GM18511 (cell line): ENCODE results near the gene CAMK1D.
"Not testable (repeated sequence)": the region's sequence is repeated elsewhere in the genome, so short reads cannot be mapped to it uniquely, and the experiment has no call there.

ENCODE experiments used
- ATAC-seq: cut with Tn5 transposase; IDR thresholded peaks from one replicate; pipeline ENCODE4 v1.9.1; 2021; ENCODE audit warnings: mild to moderate bottlenecking, moderate library complexity; ENCODE audit not compliant: unreplicated experiment

Gene CAMK1D

GRCh38 chr10:12834116-12834665, 484.8 kb downstream of the CAMK1D start:
- no peak for ATAC-seq

- no peak for ATAC-seq
Measured at GRCh38 chr10:12834721-12835120, 485.4 kb downstream of the CAMK1D start.

DNA sequence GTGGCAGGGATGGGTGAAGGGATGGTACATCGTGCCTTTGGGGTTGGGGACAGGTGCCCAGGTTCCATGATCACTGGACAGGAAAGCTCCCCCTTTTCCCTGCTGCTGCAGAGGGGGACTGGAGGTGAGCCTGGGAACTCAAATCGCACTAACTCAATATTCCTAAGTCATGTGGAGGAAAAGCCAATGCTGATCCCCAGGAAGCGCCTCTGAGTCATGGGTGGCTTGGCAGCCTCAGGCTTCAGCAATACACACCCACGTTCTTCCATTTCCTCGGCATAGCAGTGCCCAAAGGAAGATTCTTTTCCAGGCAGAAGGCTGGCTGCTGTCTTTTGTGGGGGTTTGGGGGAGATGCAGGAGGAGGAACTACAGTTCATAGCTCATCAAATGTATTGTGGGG, 486.4 kb downstream of the CAMK1D start:
- no peak for ATAC-seq

GRCh38 chr10:12838366-12838765, 489.0 kb downstream of the CAMK1D start:
- no peak for ATAC-seq

DNA sequence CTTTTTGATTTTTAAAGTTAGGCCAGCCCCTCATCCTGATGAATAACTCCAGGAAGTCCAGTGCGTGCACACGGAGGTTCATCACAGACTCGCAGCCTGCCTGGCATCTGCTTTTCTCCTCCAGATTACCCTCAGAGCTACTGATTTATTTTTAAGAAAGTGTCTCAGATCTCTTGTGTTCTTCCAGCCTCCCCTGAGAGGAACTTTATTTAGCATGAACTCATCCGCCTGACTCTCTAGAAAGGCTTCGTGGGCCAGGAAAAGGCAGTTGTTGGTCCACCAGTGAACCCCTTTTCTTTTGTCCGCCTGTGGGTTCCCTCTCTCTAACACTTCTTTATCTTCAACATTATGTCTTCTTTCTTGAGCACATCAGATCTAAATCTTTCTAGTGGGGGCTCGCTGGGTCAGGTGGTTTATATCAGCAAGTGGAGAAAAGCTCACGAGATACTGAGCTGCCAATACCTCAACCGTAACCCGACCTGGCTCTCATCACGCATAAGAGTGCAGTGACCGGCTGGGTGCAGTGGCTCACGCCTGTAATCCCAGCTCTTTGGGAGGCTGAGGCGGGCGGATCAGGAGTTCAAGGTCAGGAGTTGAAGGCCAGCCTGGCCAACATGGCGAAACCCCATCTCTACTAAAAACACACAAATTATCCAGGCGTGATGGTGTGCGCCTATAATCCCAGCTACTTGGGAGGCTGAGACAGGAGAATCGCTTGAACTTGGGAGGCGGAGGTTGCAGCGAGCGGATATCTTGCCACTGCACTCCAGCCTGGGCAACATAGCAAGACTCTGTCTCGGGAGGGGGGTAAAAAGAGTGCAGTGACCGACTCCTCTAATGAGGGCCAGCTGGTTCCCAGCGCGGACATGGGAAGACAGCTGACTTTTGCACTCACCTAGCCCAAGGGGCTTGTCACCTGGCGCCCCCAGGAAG, 489.9 kb downstream of the CAMK1D start:
- ATAC-seq, result no peak

GRCh38 chr10:12839941-12840611, 490.7 kb downstream of the CAMK1D start:
- ATAC-seq, result no peak

DNA sequence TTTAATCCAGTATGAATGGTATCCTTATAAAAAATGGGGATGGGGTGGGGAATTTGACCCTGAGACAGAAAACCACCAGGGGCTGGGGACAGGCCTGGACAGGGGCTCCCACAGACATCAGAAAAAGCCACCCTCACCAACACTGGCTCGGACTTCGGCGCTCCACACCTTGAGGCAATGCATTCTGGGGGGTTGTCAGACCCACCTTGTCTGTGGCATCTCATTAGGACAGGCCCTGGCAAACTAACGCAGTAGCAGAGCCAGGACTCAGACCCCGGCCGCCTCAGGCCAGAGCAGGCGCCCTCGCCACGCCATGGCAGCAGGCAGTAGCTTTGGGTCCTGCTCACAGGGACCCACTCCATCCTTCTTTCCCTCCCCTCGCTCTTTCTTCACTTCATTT, 492.1 kb downstream of the CAMK1D start:
- no peak for ATAC-seq

GRCh38 chr10:12841826-12842225, 492.5 kb downstream of the CAMK1D start:
- ATAC-seq, result no peak

DNA sequence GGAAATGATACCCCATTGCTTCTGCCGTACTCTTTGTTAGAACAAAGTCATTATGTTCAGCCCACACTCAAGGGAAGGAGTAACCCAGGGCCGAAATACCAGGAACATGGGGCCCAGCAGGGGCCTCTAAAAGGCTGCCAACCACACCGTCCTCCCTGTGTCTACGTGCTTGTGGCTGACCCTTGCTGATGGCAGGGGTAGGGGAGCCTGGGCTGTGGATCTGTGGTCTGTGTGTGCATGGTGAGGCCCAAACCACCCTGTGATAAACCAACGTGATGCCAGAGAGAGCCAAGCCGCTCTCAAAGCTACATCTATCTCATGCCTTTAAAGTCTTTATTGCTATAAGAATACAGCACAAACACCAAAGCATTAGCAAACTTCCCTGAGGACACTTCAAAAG, 493.0 kb downstream of the CAMK1D start:
- no peak for ATAC-seq

GRCh38 chr10:12843296-12843945, 494.1 kb downstream of the CAMK1D start:
- ATAC-seq, result no peak

- ATAC-seq, result no peak
Measured at GRCh38 chr10:12844811-12845483, 495.6 kb downstream of the CAMK1D start.

DNA sequence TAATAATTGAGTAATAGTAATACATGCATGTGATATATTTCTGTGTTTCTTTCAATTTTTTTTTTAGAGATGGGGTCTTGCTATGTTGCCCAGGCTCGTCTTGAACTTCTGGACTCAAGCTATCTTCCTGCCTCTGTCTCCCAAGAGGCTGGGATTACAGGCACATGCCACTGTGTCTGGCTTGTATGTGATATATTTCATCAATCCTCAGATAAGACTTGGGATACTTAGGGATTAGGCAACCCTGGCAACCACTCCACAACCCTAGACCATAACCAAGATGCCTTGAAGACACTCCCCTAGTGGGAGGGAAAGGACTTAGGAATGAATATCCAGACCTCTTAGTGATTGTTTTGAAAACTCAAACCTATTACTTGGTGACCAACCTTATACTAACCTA, 497.4 kb downstream of the CAMK1D start:
- ATAC-seq, result no peak

- no peak for ATAC-seq
Measured at GRCh38 chr10:12847361-12847975, 498.1 kb downstream of the CAMK1D start.

GRCh38 chr10:12848439-12849173, 499.3 kb downstream of the CAMK1D start:
- no peak for ATAC-seq

GRCh38 chr10:12849319-12850181, 500.2 kb downstream of the CAMK1D start:
- peak; percentile 55 for ATAC-seq

GRCh38 chr10:12852687-12853086, 503.3 kb downstream of the CAMK1D start:
- no peak for ATAC-seq

- ATAC-seq, result no peak
Measured at GRCh38 chr10:12854988-12855387, 505.6 kb downstream of the CAMK1D start.

DNA sequence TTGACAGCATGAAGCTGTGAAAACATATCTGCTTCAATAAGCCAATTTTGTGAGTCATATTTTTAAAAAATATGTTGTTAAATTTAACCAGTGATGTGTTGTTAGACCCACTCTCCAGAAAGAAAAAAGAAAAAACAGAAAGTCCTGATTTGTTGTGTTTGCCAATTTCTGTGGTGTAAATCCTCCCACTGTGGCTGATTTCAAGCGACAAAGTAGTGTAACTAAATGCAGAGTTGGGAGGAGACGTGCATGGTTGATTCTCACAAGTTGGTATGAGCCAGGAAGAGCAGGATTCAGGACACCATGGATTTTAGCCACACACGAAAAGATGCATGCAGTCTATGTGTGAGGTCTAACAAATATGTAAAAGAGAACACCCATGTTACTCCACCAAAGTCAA, 513.1 kb downstream of the CAMK1D start:
- no peak for ATAC-seq

GRCh38 chr10:12865515-12865914, 516.2 kb downstream of the CAMK1D start:
- ATAC-seq, result not testable (repeated sequence)
